ENCODE results near the gene CEP112.
"Not testable (repeated sequence)": the region's sequence is repeated elsewhere in the genome, so short reads cannot be mapped to it uniquely, and the experiment has no call there.

Gene CEP112

GRCh38 chr17:65814418-65814817, 377.5 kb downstream of the CEP112 start:
- no peak overlapping the region for H3K27ac ChIP-seq
- peak; percentile 68 for TF ChIP-seq CTCF (conservative IDR thresholded peaks at IDR 0.05)

GRCh38 chr17:65813306-65813705, 378.6 kb downstream of the CEP112 start:
- no peak overlapping the region for H3K27ac ChIP-seq
- TF ChIP-seq CTCF (conservative IDR thresholded peaks at IDR 0.05) = no peak

GRCh38 chr17:65811043-65811442, 380.9 kb downstream of the CEP112 start:
- H3K27ac ChIP-seq = no peak overlapping the region
- TF ChIP-seq CTCF (conservative IDR thresholded peaks at IDR 0.05) = no peak

GRCh38 chr17:65809366-65809765, 382.6 kb downstream of the CEP112 start:
- H3K27ac ChIP-seq = no peak overlapping the region
- TF ChIP-seq CTCF (conservative IDR thresholded peaks at IDR 0.05) = no peak

GRCh38 chr17:65808566-65808965, 383.4 kb downstream of the CEP112 start:
- not testable (repeated sequence) for H3K27ac ChIP-seq

- H3K27ac ChIP-seq = no peak overlapping the region
- no peak for TF ChIP-seq CTCF (conservative IDR thresholded peaks at IDR 0.05)
These were observed 384.6 kb downstream of the CEP112 start for GRCh38 chr17:65807361-65807760.

GRCh38 chr17:65801513-65801912, 390.4 kb downstream of the CEP112 start:
- no peak for TF ChIP-seq CTCF (conservative IDR thresholded peaks at IDR 0.05)
- no peak overlapping the region for H3K27ac ChIP-seq

GRCh38 chr17:65800655-65801054, 391.3 kb downstream of the CEP112 start:
- TF ChIP-seq CTCF (conservative IDR thresholded peaks at IDR 0.05) = no peak
- H3K27ac ChIP-seq = no peak overlapping the region

All from VCaP (cell line).